Measurements from ENCODE around the gene JOSD2. TPM values are rescaled to one million over a fixed set of nuclear protein-coding genes. Genes with fewer than 3 reads are reported as not detected.

Gene JOSD2
- total RNA-seq, 2 donors from 2014 or later, result 26.6 to 38.2 TPM

DNA sequence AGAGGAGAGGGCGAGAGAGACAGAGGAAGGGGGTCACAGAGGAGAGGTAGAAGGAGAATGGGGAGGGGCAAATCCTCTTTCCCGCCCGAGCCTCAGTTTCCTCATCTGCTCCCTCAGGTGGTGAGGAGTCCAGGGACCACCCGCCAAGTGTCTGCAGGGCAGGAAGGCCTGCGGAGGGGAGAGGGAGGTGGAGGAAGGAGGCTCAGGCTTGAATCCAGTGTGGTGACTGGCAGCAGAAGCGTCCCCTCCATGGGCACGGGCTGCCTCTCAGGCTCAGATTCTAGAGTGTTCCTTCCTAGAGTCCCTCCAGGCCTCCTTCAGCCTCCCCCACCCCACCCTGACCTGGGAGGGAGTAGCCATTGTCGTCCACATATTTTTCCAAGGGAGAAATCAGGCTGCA is 17.8 kb downstream of the JOSD2 start:
- Histone ChIP-seq H3K9me3 (no peaks in the 10 kb centered on the region), H3K36me3 (no peaks in the 10 kb centered on the region), H3K4me1 (peaks cover 0 to 18% of the 10 kb centered on the region in 2 donors), H3K27ac (no peak overlapping the region), H3K4me3 (no peak overlapping the region), H3K27me3 (no peaks in the 10 kb centered on the region)
- TF ChIP-seq, protein P1, sequence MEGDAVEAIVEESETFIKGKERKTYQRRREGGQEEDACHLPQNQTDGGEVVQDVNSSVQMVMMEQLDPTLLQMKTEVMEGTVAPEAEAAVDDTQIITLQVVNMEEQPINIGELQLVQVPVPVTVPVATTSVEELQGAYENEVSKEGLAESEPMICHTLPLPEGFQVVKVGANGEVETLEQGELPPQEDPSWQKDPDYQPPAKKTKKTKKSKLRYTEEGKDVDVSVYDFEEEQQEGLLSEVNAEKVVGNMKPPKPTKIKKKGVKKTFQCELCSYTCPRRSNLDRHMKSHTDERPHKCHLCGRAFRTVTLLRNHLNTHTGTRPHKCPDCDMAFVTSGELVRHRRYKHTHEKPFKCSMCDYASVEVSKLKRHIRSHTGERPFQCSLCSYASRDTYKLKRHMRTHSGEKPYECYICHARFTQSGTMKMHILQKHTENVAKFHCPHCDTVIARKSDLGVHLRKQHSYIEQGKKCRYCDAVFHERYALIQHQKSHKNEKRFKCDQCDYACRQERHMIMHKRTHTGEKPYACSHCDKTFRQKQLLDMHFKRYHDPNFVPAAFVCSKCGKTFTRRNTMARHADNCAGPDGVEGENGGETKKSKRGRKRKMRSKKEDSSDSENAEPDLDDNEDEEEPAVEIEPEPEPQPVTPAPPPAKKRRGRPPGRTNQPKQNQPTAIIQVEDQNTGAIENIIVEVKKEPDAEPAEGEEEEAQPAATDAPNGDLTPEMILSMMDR (IDR thresholded peaks at IDR 0.05), result no peak
- DNase-seq (ENCODE audit: low spot score), result no peak

GRCh38 chr19:50492303-50493052 is 18.5 kb downstream of the JOSD2 start:
- Histone ChIP-seq H3K4me1 (peaks cover 0 to 18% of the 10 kb centered on the region in 2 donors), H3K27me3 (no peaks in the 10 kb centered on the region), H3K27ac (peak overlapping the region in 1 of 2 donors; percentile 16), H3K36me3 (no peaks in the 10 kb centered on the region), H3K4me3 (no peak overlapping the region), H3K9me3 (no peaks in the 10 kb centered on the region)
- TF ChIP-seq, protein P1 (IDR thresholded peaks at IDR 0.05), result no peak
- no peak for DNase-seq (ENCODE audit: low spot score)

DNA sequence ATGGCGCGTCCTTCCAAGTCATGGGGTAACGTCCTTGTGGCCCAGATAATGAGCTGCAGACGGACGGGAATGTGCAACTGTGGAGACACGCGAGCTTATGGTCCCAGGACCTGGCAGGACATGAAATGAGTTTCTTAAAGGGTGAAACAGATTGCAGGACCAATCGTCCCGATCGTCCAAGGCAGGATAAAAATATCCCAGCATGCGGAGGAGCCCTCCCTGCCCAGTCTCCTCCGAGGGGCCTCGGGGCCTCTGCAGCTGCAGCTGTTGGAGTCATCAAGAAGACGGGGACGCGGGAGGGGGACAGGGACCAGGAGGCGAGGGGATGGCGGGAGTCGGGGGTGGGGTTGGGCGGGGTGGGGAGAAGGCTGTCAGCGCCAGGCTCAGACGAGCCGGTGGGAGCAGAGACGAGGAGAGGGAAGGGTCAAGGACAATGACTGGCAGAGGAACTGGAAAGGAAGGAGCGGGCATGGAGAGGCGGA is 20.0 kb downstream of the JOSD2 start:
- Histone ChIP-seq H3K9me3 (no peaks in the 10 kb centered on the region), H3K27me3 (no peaks in the 10 kb centered on the region), H3K4me3 (no peak overlapping the region), H3K27ac (peak overlapping the region in 1 of 2 donors; percentile 16), H3K4me1 (peaks cover 0 to 18% of the 10 kb centered on the region in 2 donors), H3K36me3 (peaks cover 6% of the 10 kb centered on the region)
- no peak for DNase-seq (ENCODE audit: low spot score)
- TF ChIP-seq, protein P1 (IDR thresholded peaks at IDR 0.05), result no peak

DNA sequence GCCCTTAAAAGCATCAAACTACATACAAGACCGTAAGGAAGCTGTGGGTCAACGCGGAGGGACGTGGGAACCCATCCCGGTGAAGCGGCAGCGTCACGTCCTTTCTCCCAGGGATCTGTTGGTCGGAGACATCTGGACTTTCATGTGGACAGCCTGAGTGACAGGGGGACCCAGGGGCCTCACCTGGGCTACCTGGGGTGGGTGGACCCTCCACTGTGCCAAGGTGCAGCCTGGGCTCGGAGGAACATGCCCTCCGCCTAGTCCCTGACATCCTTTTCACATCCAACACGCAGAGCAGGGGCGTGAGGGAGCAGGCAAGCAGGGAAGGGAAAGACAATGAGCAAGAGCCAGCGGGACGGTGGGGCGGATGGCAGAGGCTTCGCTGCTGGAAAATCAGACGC is 20.6 kb downstream of the JOSD2 start:
- H3K27ac ChIP-seq, result no peak overlapping the region
- DNase-seq (ENCODE audit: low spot score), result no peak
- no peaks in the 10 kb centered on the region for H3K9me3 ChIP-seq
- no peaks in the 10 kb centered on the region for H3K27me3 ChIP-seq
- peaks cover 0 to 18% of the 10 kb centered on the region in 2 donors for H3K4me1 ChIP-seq
- TF ChIP-seq, protein P1 (IDR thresholded peaks at IDR 0.05), result no peak
- H3K4me3 ChIP-seq, result no peak overlapping the region
- peaks cover 6% of the 10 kb centered on the region for H3K36me3 ChIP-seq

- no peak overlapping the region for H3K4me3 ChIP-seq
- TF ChIP-seq, protein P1 (IDR thresholded peaks at IDR 0.05), result no peak
- H3K36me3 ChIP-seq, result peaks cover 6% of the 10 kb centered on the region
- DNase-seq (ENCODE audit: low spot score), result no peak
- H3K4me1 ChIP-seq, result peaks cover 0 to 18% of the 10 kb centered on the region in 2 donors
- H3K27ac ChIP-seq, result no peak overlapping the region
- H3K27me3 ChIP-seq, result no peaks in the 10 kb centered on the region
- no peaks in the 10 kb centered on the region for H3K9me3 ChIP-seq
Observed at GRCh38 chr19:50489461-50490011, 21.5 kb downstream of the JOSD2 start.
